GM13977 (cell line): Measurements from ENCODE around the gene DNAAF5.

Source experiments
- DNase-seq: peaks from one replicate; pipeline ENCODE4 v3.0.0; 2012; ENCODE audit warnings: low spot score
- in situ Hi-C: fragments of 300-500 bp; cut with MboI; formaldehyde crosslinking; loops from one replicate; pipeline ENCODE4 v1.12.0; 2022; ENCODE audit warnings: low sequenced_read_pairs, low pct_unique_long_range_greater_than_20kb, mixed read lengths, inconsistent platforms; ENCODE audit not compliant: unreplicated experiment
- TF ChIP-seq, protein P1 (sequence below): IDR thresholded peaks from 2 replicates; pipeline ENCODE4 v1.5.1; 2012; ENCODE audit warnings: mild to moderate bottlenecking, control low read depth; ENCODE audit not compliant: insufficient read depth; ENCODE audit errors: extremely low read depth, missing control alignments

The DNAAF5 gene

DNA sequence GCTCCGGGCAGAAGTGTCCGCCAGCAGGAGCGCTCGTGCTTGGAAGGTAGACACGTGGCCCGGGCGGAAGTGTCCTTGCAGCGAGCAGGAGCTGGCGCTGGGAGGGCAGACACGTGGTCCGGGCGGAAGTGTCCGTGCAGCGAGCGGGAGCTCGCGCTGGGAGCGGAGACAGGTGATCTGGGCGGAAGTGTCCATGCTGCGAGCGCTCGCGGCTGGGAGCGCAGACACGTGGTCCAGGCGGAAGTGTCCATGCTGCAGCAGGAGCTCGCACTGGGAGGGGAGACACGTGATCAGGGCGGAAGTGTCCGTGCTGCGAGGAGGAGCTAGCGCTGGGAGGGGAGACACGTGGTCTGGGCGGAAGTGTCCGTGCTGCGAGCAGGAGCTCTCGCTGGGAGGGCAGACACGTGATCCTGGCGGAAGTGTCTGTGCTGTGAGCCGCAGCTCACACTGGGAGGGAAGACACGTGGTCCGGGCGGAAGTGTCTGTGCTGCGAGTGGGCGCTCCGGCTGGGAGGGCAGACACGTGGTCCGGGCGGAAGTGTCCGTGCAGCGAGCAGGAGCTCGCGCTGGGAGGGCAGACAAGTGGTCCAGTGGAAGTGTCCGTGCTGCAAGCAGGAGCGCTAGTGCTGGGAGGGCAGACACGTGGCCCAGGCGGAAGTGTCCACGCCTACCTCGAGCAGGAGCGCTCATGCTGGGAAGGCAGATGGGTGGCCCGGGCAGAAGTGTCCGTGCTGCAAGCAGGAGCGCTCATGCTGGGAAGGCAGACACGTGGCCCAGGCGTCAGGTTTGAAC, 41.6 kb downstream of the DNAAF5 start:
- no peak for DNase-seq
- TF ChIP-seq, protein P1, sequence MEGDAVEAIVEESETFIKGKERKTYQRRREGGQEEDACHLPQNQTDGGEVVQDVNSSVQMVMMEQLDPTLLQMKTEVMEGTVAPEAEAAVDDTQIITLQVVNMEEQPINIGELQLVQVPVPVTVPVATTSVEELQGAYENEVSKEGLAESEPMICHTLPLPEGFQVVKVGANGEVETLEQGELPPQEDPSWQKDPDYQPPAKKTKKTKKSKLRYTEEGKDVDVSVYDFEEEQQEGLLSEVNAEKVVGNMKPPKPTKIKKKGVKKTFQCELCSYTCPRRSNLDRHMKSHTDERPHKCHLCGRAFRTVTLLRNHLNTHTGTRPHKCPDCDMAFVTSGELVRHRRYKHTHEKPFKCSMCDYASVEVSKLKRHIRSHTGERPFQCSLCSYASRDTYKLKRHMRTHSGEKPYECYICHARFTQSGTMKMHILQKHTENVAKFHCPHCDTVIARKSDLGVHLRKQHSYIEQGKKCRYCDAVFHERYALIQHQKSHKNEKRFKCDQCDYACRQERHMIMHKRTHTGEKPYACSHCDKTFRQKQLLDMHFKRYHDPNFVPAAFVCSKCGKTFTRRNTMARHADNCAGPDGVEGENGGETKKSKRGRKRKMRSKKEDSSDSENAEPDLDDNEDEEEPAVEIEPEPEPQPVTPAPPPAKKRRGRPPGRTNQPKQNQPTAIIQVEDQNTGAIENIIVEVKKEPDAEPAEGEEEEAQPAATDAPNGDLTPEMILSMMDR, result no peak
- in situ Hi-C loops, result no loop called here

DNA sequence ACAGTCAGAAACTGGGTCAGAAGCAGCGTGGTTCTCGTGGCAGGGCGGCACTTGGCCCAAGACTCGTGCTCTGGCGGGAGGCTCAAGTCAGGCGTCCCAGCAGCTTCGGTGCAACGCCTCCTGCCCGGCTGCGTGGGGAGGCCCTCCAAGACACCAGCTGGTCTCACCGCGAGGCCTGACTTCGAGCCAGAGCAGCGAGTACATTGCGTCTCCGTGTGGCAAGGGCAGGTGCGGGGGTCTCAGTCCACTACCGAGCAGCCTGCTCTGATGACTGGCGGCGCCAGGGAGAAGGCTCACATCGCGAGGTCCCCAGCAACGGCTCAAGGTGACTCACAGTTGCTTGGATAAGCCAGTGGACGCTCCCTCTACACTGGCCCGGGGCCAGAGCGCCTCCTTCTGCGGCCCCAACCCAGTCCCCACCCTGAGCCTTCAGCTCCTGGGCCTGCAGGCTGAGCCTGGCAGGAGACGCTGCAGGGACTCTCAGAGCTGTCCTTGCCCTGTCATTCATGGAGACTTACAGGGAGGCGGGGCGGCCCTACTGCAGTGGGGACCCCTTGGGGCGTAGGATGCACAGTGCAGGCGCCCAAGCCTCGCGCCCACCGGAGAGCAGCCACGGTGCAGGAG, 42.5 kb downstream of the DNAAF5 start:
- TF ChIP-seq, protein P1, result no peak
- no peak for DNase-seq
- in situ Hi-C loops, result no loop called here

DNA sequence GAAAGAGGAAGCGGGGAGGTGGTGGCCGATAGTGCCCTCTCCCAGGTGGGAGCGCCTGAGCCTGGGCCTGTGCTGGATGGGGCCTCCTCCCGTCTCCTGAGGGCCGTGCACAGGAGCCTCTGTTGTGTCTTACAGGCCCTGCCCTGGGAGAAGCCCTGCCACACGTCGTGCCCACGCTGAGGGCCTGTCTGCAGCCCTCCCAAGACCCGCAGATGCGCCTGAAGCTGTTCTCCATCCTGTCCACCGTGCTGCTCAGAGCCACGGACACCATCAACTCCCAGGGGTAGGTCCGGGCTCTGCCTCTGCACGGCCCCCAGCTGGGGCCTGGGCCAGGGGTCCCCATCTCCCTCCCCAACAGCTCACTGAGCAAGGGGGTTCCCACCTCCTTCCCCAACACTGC, 43.8 kb downstream of the DNAAF5 start:
- no peak for DNase-seq
- TF ChIP-seq, protein P1, result no peak
- in situ Hi-C loops, result no loop called here

DNA sequence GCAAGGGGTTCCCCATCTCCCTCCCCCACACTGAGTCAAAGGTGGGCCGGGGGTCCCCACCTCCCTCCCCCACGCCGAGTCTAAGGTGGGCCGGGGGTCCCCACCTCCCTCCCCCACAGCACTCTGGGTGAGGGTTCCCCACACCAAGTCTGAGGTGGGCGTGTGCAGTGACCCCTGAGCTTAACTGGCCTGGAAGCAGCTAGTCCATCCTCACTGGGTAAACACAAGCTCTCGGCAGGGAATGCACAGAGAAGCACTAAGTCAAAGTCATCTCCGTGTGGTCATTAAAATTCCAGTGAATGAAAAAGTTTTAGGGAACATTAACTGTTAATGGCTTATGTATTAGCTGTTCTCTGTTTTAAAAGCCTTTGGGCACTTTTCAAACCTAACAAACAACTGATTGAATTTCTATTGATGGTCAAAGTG, 44.3 kb downstream of the DNAAF5 start:
- in situ Hi-C loops, result no loop called here
- no peak for DNase-seq
- TF ChIP-seq, protein P1, result no peak

DNA sequence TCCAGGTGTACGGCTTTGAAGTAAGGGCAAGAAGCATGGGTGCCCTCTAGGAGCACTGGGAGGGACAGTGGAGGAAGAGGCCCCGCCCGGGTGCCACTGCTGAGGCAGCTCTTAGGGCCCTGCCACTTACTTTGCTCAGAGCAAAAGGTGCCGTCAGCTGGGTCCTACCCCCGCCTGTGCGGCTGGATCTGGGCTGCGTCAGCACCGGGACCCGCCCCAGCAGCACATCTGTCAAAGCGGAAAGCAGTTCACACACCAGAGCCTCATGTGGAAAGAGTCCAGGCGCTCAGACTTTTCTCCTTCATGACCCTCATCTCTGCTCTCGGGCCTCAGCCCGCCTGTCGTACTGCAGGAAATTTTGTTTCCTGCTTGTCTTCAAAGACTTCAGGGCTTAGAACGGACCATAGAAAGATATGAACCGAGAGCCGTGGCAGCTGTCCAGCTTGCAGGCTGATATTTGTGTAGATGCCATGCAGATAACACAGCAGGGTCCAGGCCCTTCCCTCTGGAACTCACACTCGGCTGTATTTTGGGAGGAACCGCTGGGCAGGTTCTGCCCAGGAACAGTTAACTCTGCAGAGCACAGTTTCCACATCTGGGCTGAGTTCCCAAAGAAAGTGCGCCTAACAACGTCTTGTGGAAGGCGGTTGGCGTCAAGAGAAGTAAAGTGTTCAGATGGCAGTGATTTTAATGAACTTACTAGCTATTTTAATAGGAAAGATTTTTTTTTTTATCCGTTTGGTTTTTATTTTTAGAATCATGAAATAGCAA, 44.9 kb downstream of the DNAAF5 start:
- TF ChIP-seq, protein P1, result no peak
- no peak for DNase-seq
- in situ Hi-C loops, result no loop called here

DNA sequence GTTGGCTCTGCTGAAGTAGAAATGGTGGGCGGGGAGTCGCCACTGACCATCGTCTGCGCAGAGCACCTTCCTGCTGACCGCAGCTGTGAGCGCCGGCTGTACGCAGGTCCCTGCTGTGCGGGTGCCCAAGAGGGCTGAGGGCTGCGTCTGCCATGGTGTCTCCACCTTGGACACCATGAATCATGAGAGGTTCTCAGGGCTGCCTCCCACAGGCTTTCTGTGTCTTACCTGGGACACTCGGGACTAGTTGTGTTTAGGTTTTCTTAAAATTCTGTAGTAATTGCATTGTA, 45.5 kb downstream of the DNAAF5 start:
- in situ Hi-C loops, result no loop called here
- TF ChIP-seq, protein P1, result no peak
- no peak for DNase-seq
